GM19035 (cell line): ENCODE results near the gene DUOXA1.

Experiments used
- ATAC-seq: cut with Tn5 transposase; IDR thresholded peaks from one replicate; pipeline ENCODE4 v1.9.1; 2021; ENCODE audit not compliant: unreplicated experiment

DUOXA1 gene

DNA sequence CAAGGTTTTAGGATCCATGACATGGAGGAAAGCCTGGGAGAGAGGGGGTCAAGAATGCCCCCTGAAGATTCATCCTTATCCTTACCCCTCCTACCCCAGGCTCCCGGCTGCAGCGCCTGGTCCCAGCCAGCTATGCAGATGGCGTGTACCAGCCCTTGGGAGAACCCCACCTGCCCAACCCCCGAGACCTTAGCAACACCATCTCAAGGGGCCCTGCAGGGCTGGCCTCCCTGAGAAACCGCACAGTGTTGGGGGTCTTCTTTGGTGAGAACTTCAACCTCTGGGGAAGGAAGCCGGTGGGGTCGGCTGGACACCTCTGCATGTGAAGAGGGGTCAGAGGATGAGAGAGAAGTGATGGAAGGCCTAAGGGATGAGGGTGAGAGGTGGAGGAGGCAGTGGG is 4.4 kb upstream of the DUOXA1 start:
- ATAC-seq = no peak

DNA sequence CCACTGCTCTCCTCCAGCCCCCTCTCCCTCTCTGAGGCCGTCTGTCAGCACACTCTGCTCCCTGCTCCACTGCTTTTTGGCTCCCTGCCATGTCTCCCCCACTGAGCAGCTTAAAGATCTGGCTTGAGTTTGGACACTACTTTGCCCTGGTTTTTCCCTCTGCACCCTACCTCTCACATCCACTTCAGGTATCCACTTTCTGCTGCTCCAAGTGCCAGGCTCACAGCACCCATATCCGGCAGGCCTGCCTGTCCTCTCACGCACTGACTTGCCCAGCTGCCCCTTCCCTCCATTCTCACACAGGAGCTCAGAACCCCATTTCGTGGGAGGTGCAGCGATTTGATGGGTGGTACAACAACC is 3.9 kb upstream of the DUOXA1 start:
- ATAC-seq = no peak

DNA sequence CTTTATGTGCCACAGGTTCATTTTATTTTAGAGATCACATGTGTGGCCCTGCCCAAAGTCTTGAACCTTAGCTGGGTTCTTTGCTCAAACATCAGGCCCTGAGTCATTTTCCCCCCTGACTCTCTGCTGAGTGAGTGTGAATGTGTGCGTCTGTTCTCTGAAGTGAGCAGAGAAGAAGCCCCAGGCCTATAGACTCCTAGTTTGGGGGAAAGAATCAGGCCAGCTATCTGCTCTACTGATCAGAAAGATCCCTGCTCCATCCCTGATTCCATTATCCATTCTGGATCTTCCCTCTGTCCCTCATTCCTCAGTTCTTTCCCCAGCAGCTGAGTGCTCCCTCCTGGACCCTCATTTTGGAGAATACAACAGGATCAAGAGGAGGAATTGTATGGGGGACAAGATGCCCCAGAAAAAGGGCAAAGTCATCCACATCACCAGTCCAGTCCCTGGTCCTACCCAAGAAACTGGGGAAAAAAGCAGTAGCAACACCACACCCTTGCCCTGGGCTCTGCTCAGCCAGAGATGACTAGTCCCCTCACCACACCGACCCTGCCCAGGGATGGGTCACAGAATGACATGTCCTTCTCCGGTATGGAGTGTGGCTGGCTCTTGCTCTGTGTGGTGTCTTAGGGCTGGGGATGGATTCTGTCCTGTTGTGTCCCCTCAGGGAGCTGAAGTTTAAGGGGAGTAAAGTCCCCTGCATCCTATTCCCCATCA is 3.3 kb upstream of the DUOXA1 start:
- ATAC-seq = no peak

DNA sequence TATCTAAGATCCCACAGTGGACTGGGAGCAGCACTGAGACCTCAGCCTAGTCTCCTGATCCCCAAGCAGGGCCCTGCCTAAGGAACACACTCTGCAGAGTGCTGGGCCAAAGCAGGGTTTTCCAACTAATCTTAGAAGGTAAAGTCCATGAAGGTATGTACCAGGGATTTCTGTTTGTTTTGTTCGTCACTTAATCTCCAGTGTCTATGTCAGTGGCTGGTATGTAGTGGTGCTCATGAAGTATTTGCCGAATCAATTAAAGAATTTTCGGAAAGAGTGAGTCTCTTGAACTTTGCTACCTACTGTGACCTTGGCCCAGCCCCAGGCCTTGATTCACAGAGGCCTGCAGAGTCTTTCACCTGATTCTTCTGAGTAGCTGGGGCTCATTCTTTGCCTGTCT is 1.8 kb upstream of the DUOXA1 start:
- no peak for ATAC-seq

DNA sequence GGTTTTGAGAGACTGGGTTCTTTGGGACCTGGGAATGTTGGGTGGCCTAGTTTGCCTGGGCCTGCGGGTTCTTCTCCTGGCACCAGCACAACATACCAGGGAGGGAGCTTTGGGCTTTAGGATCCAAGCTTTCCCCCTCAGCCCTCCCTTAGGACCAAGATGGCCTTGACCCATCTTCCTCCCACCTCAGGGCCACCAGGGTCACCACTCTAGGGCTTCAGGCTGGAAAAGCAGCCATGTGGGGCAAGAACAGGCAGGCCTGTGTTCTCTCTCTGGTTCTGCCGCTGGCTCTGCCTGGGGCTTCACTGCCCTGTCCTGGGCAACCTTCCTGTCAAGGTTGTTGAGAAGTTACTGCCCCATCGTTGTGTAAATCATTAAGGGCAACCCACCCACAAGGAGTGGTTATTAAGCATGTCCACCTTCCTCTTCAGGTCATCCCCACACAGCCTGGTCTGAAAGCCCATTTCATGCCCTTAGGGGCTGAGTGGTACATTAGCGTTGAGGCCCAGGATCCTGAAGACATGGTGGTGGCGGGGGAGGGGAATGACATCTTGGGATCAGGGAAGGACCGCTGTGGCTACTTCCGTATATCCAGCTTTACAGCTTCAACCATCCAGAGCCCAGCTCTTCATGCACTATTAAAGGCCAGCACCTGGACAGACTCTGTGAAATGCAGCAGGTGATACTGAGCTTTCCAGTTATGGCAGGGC is 767 bp upstream of the DUOXA1 start:
- no peak for ATAC-seq

DNA sequence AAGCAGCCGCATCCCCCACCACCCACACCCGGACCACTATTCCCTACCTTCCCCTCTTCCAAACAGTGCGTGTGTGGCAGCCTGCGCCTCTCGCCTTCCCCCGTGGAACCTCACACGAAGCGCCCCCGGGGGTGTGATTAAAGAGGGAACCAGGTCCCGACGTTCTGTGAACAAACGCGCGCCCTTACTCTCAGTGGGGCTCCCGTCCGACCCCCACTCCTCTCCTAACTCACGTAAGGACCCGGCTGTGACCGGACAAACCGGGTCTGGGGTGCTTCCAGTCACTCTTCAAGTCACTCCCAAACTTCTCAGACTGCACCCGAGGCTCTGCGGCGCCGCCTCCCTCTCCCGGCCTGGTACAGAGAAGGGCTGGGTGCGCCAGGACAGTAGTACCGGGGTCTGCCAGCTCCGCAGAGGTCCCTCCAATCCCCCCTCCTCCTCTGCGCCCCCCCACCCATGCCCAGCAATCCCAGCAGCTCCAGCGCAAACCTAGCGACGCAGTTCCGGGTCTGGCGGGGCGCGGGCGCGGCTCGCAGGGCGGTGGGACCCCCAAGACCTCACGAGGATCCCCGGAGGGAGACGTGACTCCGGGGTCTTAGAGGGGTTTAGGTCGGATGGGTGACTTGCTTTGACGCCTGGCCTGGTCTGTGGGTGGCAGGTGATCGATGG is 574 bp downstream of the DUOXA1 start:
- no peak for ATAC-seq

DNA sequence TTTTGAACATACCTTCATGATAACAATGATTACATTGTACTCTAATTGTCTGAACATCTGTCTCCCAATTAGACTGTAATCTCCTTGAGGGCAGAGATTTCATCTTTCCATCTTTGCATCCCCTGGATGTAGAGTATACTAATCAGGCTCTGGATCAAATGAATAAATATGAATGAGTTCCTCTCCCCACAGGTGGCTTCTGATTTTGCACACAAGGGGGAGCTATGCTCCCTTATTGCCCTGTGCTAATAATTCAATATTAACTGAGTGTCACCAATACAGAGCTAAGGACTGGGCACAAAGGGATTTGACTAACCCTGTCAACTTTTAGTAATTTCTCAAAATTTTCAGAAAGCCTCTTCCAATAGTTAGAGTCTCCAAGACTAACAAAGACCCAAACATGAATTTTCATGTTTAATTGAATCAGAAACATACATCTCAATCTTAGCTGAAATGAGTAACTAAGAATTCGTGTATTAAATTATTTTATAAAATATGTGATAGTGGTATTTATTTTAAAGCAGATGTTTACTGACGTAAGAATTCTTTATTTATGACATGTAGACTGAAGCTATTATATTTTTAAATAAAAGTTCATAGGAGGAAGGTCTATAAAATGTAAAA is 3.0 kb downstream of the DUOXA1 start:
- no peak for ATAC-seq

DNA sequence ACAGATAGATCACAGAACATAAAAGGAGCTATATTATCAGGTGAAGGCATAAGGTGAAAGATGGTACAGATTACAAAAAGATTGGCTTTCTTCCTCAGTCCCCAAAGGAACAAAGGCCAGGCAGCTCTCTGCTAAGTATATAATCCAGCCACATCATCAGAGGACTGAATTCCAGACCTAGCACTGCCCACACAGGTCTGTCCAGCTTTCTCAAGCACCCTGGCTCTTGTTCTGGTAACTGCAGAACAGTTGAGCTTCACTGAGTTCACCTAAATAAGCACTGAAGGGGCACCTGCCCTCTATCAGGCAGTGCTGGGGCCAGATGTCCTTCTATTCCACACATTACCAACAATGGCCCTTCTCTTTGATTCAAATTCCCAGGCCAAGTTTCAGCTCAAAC is 6.3 kb downstream of the DUOXA1 start:
- no peak for ATAC-seq

DNA sequence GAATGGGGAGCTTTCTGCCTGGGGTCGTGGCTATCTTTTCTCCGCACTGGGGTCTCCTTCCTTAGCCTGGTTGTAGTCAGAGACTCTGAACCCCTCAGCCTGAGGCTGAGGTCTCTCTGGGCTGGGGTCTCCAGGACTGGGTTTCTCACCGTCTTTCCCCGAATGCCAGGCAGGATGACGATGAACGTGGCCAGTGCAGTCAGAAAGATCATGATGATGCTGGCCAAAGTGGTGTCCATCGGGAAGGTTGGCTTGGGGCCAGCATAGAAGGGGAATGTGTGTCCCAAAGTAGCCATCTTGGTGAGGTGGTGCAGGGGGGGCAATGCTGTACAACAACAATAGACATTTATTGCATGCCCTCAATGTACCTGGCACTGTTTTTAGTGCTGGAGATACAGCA is 7.0 kb downstream of the DUOXA1 start:
- ATAC-seq = no peak

DNA sequence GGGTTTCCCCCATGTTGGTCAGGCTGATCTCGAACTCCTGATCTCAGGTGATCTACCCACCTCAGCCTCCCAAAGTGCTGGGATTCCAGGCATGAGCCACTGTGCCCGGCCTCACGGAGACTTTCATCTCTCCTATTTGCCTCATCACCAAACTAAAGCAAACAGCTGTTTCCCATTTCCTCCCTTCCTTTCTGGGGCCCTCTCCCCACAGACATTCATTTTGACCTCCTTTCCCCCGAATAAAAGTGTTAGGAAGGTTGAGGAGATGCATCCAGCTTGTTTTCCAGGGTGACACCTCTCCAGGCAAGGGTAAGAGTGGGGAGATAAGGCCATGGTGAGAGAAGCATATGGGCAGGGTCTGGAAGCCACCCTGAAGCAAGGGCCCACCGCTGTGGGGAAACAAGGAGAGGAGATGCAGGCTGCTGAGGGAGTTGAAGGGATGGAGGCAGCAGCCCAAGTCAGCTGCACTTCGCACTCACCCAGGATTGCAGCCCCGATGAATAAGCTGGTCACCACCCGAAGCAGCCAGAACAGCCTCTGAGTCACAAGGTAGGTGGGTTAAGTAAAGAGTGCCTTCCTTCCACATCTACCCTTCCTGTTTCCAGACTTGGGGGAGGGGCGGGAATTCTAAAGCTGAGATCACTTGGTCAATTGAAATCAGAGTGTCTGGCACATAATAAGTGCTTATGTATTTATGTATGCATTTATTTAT is 7.8 kb downstream of the DUOXA1 start:
- ATAC-seq = no peak

DNA sequence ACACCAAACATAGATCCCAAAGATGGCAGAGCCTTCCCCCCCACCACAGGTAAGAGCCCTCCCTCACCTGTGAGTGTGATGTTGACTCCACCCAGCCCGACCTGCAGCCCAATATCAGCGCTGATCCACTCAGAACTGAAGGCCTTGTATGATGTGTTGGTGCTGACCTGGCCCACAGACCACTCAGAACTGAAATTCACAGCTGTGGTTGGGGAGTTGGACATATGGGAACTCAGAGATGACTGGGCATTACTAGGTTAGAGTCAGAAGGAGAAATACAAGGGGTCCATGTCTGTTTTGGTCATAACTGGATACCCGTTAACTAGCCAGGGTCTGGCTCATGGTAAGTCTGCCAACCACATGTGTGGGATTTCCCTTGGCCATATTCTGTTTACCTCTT is 8.7 kb downstream of the DUOXA1 start:
- no peak for ATAC-seq

DNA sequence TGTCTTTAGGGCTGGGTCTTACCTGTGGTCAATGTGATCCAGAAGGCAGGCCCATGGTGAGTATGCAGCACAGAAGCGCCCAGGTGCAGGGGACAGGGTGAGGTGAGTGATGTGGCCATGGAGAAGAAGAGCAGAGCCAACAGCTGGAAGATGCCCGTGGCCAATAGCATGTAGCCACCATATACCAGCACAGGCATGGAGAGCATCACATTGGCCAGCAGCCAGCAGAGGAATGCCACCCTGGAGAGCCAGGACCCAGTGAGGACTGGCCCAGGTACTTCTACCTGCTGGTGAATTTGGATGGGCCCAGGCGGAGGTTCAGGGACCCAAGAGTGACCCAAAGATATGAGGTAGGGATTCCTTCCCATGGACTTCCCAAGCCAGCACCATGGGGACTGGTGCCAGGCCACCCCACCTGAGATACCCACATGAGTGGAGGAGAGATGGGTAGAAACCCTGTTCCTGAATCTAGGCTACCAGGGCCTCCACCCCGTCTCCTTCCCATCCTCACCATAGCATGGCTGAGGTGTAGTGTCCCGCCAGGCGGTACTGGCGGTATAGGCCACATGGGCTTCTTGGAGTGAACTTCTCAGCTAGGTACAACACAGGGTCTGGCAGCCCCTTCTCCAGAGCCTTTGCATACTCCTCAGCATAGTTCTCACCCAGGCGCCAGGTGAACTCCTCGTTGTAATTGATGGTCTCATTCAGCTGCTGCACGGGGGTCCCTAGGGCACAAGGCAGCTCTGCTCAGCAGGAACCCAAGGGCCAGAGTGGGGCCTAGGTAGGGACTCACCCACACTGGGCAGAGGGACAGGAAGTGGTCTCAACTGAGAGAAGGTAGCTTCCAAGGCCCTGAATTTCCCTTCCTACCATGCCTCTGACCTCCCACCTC is 9.4 kb downstream of the DUOXA1 start:
- ATAC-seq = no peak

DNA sequence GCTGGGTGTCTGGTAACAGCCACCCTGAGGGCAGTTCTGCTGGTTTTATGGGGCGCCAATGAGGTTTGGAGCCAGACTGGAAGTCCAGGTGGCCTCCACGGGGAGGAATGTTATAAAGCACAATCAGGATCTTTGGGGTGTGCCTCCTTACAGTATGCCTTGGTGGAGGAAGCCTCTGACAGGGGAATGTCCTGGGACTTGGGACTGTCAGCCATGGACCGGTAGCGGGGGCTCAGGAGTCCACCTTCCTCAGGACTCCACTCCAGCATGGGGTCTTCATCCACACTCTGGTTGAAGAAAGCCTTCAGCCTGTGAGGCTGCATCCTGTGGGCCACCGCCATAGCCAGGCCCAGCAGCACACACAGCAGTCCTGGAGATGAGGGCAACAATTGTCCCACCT is 10.7 kb downstream of the DUOXA1 start:
- no peak for ATAC-seq

DNA sequence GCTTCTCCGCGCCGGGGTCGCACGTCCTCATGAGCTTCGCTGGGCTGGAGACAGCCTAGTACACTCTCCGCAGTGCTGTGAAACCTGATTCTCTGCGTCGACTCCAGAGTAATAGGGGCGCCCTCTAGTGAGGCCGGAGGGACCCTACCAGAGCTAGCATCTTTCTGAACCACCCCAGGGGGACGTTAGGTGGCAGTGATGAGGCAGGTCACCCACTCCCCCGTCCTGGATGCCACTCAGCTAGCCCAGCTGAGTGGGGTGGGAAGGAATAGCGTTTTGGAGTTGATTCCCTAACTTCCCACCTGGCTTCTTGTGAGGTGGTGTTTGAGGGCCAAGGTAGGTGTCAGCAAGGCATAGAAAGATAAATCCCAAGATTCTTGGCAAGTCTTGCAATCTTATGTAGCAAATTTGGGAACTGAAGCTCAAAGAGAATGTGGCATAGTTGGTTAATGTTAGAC is 11.5 kb downstream of the DUOXA1 start:
- peak; percentile 91 for ATAC-seq

DNA sequence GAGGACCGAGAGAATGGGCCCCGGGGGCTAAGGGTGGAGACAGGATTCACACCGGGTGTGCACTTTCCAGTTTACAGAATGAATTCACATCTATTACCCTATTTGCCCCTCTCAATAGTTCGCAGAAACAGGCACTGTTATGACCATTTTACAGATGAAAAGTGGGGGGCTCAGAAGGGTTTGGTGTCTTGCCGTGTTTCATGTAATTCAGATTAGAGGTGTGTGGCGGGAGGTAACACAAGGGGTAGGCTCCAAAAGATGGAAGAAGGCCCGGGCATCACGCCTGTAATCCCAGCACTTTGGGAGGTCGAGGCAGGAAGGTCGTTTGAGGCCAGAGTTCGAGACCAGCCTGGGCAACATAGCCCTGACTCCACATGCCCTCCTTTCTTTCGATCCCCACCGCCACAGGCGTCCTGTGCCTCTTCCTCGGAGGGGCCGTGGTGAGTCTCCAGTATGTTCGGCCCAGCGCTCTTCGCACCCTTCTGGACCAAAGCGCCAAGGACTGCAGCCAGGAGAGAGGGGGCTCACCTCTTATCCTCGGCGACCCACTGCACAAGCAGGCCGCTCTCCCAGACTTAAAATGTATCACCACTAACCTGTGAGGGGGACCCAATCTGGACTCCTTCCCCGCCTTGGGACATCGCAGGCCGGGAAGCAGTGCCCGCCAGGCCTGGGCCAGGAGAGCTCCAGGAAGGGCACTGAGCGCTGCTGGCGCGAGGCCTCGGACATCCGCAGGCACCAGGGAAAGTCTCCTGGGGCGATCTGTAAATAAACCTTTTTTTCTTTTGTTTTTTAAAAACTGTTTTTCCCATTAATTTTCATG is 12.2 kb downstream of the DUOXA1 start:
- peak; percentile 11 for ATAC-seq

DNA sequence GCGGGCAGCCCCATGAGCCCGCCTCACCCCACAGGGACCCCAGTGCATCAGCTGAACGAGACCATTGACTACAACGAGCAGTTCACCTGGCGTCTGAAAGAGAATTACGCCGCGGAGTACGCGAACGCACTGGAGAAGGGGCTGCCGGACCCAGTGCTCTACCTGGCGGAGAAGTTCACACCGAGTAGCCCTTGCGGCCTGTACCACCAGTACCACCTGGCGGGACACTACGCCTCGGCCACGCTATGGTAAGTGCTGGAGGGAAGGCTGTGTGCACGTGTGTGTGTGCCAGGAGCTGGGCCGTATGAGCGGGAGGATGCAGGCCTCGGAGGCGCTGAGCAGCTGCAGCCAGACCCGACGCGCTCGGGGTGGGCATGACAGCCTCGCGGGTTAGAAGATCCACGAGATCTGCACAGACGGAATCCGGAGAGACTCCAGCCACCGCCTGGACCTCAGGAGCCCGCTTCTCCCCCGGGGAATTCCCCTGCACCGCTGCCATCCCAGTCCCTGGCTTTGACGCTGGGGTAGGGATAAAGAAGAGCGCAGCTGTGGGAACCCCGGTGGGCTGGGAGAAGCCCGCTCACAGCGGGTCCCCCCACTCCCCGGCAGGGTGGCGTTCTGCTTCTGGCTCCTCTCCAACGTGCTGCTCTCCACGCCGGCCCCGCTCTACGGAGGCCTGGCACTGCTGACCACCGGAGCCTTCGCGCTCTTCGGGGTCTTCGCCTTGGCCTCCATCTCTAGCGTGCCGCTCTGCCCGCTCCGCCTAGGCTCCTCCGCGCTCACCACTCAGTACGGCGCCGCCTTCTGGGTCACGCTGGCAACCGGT is 13.0 kb downstream of the DUOXA1 start:
- no peak for ATAC-seq

DNA sequence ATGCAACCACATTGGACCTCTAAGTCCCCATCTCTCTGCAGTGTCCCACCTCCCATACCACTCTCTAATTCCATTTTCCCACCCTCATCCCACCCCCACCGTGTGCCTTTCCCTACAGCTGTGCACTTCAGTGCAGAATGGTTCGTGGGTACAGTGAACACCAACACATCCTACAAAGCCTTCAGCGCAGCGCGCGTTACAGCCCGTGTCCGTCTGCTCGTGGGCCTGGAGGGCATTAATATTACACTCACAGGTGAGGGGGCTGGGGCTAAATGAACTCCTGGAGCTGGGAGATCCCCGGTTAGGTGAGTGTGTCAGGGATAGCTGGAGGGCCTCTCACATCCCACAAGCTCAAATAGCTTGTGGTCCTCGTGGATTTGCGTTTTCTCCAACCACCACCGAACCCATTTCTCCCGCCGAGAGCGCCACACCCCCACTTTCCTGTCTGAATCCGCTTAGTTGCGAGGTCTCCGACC is 13.6 kb downstream of the DUOXA1 start:
- no peak for ATAC-seq

DNA sequence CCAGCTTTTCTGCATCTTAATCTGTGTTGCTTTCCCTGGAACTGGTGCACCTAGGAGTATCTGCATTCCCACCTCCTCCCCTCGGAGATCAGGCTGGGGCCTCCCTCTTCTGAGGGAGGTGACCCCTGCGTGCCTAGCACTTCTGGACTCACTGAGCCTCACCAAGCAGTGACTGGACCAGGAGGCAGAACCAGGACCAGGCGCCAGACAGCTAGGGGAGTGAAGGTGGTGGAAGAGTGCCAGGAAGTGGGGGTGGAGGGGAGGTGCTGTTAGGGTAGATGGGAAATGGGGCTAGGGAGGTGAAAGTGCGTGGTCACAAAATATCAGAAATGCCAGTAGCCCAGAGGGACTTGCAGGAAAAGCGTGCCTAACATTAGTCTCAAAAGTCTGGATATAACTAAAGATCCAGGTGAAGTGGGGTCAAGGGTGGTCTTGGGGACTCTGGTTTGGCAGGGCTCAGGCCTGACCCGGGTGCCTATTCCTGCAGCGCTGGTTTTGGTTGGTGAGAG is 14.3 kb downstream of the DUOXA1 start:
- no peak for ATAC-seq
